Activated CD4-positive, alpha-beta T cell treated with anti-CD3 and anti-CD28 coated beads, Interleukin-2, amount 50 U/mL, for 4 hours (primary cell): ENCODE measurements around the gene RALGPS1.

Experiments used
- DNase-seq, 2 experiments: peaks; one replicate each; pipeline ENCODE4 v3.0.0-alpha.2; 2020

The RALGPS1 gene, protein sequence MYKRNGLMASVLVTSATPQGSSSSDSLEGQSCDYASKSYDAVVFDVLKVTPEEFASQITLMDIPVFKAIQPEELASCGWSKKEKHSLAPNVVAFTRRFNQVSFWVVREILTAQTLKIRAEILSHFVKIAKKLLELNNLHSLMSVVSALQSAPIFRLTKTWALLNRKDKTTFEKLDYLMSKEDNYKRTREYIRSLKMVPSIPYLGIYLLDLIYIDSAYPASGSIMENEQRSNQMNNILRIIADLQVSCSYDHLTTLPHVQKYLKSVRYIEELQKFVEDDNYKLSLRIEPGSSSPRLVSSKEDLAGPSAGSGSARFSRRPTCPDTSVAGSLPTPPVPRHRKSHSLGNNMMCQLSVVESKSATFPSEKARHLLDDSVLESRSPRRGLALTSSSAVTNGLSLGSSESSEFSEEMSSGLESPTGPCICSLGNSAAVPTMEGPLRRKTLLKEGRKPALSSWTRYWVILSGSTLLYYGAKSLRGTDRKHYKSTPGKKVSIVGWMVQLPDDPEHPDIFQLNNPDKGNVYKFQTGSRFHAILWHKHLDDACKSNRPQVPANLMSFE

DNA sequence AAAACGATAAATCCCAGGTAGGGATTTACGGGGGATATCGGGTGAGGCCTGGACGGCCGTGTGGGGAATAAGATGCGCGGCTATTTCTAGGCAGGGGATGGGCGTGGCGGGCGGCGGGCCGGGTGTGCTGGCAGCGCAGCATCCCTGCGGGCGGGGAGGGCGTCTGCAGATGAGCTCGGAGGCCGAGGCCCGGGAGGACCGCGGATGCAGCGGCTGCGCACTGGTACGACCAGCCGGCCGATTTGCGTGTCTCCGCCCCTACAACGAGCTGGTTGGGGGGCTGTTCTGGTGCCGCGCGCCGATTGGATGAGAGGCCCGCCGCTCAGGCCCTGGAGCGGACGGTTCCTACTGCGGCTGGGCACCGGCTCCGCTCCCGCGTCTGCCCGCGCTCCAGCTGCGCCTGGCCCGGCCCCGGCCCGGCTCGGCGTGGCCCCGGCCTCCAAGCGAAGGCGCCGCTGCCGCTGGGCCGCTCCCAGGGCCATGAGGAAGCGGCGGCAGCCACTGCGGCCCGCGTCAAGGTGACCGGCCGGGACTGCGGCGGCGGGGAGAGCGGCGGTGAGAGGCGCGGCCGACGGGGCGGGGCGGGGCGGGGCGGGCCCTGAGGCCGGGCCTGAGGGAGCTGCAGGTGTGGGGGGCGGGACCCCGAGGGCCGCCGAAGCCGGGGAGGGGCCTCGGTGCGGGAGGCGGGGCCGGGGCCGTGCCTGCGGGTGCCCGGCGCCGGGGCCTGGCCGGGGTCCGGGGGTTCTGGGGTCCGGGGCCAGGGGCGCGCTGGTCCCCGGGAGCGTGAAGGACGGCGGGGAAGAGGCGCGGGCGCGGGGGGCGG, at the start of gene RALGPS1:
RALGPS1 (plus strand) TSS at position 325 of the 823 bp plus-strand sequence. CDS start 47,508 bp downstream, outside the sequence.
- peak; percentile 80 to 83 for DNase-seq

DNA sequence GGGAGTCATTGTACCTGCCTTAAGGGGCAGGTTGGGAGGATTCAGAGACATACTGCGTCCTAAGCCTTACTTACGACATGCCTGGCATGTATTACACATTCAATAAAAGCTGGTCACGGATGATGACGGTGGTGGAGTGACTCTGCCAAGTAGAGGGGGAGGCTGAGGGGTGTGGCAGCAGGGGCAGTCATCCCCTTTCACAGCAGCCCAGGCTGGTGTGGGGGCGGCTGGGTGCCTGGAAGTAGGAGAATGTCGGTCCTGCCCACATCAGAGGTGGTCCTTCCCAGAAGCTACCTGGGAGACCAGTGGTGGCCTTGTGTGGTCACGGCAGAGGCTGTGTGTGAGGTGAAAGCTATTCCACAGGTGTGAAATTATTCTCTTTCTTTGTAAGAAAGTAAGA, 45.2 kb upstream of the RALGPS1 start:
- no peak for DNase-seq

DNA sequence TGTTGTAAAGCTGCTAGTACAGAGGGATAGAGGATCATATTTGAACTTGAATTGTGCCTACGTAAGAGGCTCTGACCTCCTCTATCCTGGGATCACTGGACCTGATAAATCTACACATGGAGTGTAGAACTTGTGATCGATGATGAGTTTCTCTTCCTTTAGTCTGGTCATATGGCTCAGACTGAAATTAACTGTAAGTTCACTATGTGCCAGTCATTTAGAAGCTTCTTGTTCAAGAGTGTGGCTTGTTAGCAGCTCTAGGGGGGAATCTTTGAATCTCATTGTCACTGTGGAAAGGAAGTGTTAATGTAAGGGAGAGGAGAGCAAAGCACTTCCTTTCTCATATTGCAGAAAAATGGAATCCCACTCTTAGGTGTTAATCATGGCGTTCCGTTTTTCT, 42.1 kb upstream of the RALGPS1 start:
- no peak for DNase-seq

DNA sequence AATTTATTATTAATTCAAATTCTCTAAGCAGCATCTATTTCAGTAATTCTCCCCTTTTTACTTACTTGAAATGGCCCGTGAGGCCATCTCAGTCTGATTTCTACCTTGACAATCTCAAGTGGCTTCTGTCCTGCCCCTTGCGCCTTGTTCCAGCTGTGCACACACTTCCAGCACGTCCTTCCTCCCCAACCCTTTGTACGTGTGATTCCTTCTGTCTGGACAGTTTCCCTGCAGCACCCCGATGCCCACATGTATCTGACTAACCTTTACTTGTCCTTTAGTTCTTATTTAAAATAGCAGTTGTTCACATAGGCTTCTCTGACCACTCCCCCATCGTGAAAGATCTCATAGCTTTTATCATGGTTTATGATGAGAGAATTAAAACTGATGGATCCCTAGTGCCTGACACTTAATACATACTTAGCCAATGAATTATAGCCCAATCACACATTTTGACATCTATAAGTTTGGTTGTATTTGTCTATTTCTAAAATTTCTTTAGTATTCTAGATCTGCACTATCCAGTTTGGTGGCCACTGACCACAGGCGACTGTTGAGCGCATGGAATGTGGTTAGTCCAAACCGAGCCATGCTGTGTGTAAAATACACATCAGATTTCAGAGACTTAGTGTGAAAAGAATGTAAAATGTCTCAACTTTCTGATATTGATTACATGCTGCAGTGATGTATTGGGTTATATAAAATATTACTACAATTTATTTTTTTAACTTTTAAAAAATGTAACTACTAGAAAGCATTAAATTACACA, 39.9 kb upstream of the RALGPS1 start:
- DNase-seq = no peak

DNA sequence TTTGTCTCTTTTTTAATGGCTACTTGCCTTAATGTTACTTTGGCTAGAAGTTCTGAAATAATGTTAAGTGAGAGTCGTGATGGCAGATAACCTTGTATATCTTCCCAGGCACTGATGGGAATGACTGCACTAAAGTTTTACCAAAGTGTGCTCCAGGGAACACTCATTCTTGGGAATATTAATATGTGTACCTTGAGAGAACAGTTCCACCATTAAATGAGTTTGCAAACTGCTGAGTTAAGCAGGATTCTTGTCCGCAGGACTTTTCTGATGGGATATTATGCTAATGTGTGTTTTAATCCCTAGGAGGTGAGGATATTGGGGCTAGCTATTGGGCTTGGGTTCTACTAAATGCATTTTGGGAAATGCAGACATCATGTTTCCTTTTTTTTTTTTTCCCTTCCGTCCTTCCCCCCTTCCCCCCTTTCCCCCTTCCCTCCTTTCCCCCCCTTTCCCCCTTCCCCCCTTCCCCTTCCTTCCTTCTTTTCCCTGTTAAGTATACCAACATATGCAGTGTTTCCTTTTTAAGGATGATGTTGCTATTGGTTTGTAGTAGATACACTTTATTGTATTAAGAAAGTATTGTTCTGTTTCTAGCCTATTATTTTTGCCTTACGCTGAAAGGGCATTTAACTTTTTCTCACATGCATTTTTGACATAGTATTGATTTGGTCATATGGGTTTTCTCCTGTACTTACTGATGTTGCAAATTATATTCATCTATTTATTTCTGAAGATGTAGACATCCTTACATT, 38.6 kb upstream of the RALGPS1 start:
- no peak for DNase-seq

DNA sequence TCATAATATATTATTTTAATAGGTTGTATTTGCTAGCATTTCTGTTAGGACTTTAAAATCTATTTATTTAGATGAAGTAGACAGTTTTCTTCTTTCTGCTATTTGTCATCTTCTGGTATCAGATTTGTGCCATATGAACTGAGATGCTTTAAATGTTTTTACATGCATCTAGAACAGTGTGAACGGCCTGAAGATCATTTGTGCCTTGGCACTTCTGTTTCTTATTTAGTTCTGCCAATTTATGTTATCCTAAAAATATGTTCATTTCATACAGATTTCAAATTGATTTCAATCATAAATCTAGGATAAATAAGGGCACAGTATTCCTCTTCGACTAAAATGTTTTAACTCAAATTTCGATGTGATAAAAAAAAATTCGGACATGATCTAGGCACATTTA, 38.1 kb upstream of the RALGPS1 start:
- DNase-seq = no peak

DNA sequence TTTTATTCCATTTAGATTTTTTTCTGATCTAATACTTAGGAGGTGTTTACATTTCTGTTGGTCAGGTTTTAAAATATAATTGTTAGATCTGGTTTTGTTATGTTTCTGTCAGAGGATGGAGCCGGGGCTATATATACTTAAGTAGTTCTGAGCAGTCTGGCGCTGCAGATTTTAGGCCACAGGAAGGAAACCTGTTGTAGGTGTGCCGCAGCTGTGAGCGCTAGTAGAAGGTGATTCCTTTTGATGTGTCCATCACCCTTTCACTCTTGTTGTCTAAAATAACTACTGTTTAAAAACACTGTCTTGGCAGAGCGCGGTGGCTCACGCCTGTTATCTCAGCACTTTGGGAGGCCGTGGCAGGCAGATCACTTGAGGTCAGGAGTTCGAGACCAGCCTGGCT, 37.2 kb upstream of the RALGPS1 start:
- DNase-seq = no peak

DNA sequence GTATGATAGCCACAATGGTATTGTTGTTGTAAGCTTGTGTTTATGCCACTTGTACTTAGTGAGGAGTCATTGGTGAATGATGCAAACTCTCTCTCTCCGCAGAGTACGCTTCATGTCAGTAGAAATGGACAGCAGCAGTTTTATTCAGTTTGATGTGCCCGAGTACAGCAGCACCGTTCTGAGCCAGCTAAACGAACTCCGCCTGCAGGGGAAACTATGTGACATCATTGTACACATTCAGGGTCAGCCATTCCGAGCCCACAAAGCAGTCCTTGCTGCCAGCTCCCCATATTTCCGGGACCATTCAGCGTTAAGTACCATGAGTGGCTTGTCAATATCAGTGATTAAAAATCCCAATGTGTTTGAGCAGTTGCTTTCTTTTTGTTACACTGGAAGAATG, 35.3 kb upstream of the RALGPS1 start:
- no peak for DNase-seq

DNA sequence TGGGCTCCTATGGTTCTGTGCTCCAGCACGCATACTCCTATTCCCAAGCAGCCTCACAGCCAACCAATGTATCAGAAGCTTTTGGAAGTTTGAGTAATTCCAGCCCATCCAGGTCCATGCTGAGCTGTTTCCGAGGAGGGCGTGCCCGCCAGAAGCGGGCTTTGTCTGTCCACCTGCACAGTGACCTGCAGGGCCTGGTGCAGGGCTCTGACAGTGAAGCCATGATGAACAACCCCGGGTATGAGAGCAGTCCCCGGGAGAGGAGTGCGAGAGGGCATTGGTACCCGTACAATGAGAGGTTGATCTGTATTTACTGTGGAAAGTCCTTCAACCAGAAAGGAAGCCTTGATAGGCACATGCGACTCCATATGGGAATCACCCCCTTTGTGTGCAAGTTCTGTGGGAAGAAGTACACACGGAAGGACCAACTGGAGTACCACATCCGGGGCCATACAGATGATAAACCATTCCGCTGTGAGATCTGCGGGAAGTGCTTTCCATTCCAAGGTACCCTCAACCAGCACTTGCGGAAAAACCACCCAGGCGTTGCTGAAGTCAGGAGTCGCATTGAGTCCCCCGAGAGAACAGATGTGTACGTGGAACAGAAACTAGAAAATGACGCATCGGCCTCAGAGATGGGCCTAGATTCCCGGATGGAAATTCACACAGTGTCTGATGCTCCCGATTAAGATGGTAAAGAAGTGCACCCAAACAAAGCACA, 34.2 kb upstream of the RALGPS1 start:
- no peak for DNase-seq

DNA sequence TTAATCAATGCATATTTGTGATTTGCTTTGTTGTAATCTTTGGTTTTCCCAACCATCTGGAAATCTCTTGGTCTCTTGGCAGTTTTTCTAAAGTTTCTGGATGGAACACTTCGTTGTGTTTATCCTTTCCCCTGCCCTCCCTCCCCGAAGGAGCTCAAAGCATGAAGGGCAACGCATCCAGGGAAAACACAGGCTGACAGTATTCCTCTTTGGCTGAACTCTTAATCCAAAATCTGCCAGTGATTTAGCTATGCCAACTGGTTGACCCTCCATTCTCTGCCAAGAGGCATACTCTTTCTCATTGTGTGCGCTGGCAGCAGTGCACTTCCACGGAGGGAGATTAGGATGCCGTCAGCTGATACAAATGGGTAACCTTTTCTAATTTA, 33.6 kb upstream of the RALGPS1 start:
- DNase-seq = no peak

DNA sequence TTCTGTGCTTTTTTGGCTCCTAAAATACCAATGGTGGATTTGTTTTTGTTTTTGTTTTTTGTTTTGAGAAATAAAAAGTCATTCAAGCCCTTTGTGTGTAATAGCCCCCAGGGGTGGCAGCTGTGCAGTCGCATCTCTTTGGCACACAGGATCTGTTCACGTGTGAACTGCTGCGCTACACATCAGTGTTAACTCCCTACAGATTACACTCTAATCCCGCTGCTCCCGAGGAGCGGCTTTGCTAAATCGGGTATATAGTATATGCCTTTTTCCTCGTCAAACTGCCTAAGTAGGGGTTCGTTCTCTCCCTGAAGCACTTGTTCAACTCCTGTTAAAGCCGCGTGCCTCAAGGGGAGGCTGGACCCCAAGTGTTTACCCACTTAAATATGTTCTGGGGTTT, 31.8 kb upstream of the RALGPS1 start:
- no peak for DNase-seq

DNA sequence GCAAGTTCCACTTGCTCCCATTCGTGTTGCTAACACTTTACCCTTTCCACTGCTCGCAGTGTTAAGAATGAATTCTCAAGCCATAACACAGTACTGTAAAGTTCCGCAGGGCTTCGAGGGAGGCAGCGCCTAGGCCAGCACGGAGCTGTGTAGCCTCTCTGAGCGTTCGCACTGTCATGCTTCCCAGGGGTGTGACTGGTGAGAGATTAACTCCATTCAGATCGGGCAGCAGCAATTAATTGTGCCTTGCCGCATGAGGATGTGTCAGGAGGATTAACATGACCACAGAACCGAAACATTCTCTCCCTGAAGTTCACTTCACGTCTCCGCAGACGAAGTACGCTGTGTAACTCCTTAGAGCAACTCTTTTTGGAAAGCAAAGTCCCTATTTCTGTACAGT, 30.9 kb upstream of the RALGPS1 start:
- no peak for DNase-seq

DNA sequence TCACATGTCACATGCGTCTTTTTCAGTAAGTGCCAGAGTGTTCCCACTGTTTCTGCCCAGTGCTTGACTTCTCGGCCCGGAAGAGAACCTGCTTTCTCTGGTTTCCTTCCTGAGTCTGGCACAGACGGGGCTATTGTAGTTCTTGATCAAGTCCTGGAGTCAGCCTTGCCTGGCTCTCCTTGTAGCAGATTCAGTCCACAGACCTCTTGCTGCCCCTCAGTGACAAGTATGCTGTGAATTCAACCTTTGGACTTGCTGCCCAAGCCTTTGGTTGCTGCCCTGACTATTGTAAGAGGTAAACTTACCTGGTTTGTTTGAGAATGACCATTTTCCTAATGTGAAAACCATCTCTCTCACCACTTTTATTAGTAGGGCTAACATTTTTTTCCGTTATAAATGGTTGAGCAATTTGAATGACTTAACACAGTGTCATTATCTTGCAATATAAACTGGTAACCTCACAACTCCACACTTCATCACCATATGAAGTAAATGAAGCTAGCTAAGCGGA, 29.4 kb upstream of the RALGPS1 start:
- no peak for DNase-seq

DNA sequence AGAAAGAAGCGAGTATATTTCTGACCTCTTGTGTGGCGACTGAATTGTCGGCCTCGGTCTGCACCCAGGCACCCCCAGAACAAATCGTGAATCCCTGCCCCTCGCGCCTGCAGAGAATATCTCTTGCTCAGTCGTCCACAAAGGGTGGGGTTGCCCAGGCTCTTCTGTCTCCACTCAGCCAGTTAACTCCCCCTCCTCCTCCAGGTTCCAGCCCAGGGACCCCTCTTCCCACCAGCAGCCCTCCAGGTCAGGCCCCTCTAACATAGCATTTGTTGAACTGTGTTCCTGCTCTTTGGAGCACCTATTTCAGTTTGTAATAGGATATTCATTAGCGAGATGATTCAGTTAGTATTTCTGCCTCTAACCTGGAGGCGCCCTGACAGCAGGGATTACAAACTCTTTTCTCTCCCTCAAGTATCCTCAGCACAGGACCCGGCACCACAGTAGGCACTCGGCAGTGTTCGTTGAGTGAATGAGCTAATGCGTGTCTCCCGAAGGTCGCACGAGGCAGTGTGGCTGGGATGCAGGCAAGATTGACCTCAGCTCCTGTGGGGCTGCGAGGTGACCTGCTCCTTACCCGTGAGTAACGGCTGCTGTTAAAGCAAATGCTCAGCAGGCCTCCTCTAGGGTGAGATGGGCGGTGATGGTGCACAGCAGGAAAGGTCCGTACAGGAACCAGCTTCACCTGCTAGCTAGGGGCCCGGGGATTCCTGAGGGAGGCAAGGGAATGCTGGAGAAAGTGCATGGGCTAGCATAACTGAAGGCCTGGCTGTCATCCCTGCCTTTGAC, 28.4 kb upstream of the RALGPS1 start:
- no peak for DNase-seq

DNA sequence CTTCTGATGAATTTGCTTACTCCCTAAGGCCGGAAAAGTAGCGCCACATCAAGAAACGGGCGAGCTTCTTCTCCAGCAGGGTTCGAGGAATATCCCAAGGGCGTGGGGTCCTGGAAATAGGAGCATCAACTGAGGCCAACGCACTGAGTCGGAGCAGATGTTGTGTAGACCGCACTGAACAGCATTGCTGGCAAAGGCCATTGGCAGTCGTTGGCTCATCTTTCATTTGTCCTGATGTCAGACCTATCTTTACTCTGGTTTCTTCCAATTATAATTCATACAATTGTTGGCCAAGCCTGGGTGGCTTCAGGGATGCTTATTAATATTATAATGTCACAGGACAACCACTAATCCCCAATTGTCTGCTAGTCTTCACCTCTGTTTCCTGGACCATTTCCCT, 27.7 kb upstream of the RALGPS1 start:
- no peak for DNase-seq

DNA sequence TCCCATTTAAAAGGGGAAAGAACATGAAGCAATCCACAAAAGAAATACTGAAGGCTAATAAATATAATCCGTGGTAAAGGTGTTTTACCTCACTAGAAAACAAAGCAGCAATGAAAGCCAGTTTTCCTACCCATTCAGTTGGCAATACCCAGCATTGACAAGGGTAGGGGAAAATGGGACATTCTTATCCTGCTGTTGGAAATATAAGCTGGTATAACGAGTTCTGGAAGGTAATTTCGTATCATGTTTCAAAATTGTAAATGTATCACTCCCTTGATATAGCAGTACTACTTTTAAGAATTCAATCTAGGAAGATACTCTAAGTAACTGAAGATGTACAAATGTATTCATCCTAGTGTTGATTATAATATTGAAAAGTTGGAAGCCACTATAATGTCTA, 22.9 kb upstream of the RALGPS1 start:
- no peak for DNase-seq

DNA sequence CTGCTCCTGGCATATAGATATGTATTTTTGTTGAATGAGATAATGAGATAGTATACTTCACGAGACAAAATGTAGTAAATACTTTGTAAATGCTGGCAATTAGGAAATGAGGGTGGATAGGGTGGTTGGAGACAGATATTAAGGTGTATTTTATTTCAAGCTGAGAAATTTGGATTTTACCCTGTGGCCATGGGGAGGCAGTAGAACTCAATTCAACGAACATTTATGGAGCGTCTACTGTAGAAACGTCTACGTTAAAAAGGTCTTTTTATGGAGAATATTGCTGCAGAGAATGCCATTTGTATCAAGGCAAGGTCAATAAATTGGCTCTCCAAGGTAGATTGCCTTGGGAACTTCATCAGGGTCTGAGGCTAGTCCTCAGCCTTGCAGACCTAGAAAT, 21.5 kb upstream of the RALGPS1 start:
- DNase-seq = no peak

DNA sequence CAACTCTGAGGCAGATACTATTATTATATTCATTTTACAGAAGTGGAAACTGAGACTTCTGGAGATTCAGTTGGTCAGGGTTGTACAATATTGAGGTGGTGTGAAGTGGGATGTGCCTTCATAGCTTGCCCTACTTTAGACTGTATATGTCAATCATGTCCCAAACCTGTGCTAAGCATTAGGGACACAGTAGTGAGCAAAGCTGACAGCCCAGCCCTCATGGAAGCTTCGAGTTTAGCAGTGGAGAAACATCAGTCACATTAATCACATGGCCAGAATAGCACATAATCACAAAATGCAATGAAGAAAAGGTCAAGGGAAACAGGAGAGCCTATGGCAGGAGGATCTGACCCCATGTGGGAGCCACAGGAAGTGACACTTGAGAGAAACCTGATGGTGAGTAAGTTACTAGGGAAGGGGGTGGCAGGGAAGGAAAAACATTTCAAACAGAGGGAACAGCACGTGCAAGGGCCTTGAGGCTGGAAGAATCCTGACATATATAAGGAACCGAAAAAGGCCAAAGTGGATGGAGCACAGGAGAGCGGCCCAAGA, 20.5 kb upstream of the RALGPS1 start:
- no peak for DNase-seq

DNA sequence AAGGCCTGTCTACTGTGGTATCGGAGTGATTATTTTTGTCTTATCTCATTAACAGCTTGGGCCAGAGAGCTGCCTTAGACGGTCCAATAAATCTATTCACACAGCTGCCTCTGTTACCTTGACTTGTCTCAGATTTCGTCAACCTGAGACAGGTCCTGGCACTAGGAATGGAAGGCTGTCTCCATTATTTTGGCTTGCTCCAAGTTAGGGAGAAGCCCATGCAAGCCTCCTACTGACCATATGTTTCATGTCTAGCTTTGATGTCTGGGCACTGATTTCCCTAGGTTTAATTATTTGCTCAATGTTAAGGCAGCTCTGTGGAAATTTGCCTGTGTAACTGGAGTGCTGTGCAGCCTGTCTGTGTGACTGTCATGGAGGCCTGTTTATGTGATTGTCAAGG, 12.4 kb upstream of the RALGPS1 start:
- DNase-seq = no peak

DNA sequence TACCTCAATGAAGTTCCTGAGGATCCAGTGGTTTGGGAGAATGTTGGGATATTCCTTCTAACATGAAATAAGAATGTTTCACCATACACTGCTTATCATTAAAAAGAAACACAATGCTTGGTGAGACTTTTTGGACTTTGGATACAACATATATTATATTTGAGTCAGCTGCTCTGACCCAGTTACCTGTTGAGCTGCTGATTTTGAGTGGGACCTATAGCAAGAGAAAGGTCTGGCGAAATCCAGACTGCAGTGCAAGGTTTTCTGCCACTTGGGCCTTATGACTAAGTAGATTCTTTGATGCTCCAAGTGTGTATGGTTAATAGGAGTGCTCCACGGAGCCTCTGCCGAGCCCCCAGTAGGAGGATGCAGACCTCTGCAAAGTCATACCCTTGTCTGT, 10.0 kb upstream of the RALGPS1 start:
- no peak for DNase-seq
